Endometrial microvascular endothelial cells (primary cell): Measurements from ENCODE around the gene FGF12. TPM values are rescaled to one million over a fixed set of nuclear protein-coding genes. Genes with fewer than 3 reads are reported as not detected.

Experiments used
- in situ Hi-C: cut with HindIII; loops from 2 replicates; pipeline ENCODE4 v1.10.0; 2017; ENCODE audit warnings: low sequenced_read_pairs, low pct_unique_long_range_greater_than_20kb; ENCODE audit errors: inconsistent ontology term
- total RNA-seq: library from RNA; depleted of rRNA; stranded (reverse); fragments of >200 nt; gene quantifications from one replicate; pipeline ENCODE4 v1.2.3, GENCODE V29; 2015; ENCODE audit errors: inconsistent ontology term

The FGF12 gene
- total RNA-seq, 1 donor from 2014 or later = 3.1 TPM

GRCh38 chr3:192186498-192186897 is 540.8 kb downstream of the FGF12 start:
- in situ Hi-C loops = no loop called here

- in situ Hi-C loops = no loop called here
Measured at GRCh38 chr3:192186045-192186444, 541.3 kb downstream of the FGF12 start.

GRCh38 chr3:192183109-192183508 is 544.2 kb downstream of the FGF12 start:
- in situ Hi-C loops = no loop called here

- in situ Hi-C loops = no loop called here
Measured at GRCh38 chr3:192181151-192181550, 546.2 kb downstream of the FGF12 start.

GRCh38 chr3:192177383-192177782 is 550.0 kb downstream of the FGF12 start:
- in situ Hi-C loops = no loop called here

- in situ Hi-C loops = no loop called here
Measured at GRCh38 chr3:192174283-192174682, 553.1 kb downstream of the FGF12 start.

- in situ Hi-C loops = no loop called here
Measured at GRCh38 chr3:192171213-192171612, 556.1 kb downstream of the FGF12 start.

GRCh38 chr3:192170659-192171058 is 556.7 kb downstream of the FGF12 start:
- in situ Hi-C loops = no loop called here

GRCh38 chr3:192170031-192170430 is 557.3 kb downstream of the FGF12 start:
- in situ Hi-C loops = no loop called here

GRCh38 chr3:192169332-192169915 is 557.9 kb downstream of the FGF12 start:
- in situ Hi-C loops = no loop called here

- in situ Hi-C loops = no loop called here
Measured at GRCh38 chr3:192168202-192168601, 559.1 kb downstream of the FGF12 start.

- in situ Hi-C loops = no loop called here
Measured at GRCh38 chr3:192165552-192165951, 561.8 kb downstream of the FGF12 start.

- in situ Hi-C loops = no loop called here
Measured at GRCh38 chr3:192161661-192162060, 565.7 kb downstream of the FGF12 start.

- in situ Hi-C loops = no loop called here
Measured at GRCh38 chr3:192156382-192156781, 571.0 kb downstream of the FGF12 start.

GRCh38 chr3:192155194-192155593 is 572.1 kb downstream of the FGF12 start:
- in situ Hi-C loops = no loop called here

GRCh38 chr3:192133271-192133670 is 594.1 kb downstream of the FGF12 start:
- in situ Hi-C loops = no loop called here

- in situ Hi-C loops = no loop called here
Measured at GRCh38 chr3:192130534-192131132, 596.7 kb downstream of the FGF12 start.

GRCh38 chr3:192129586-192129985 is 597.8 kb downstream of the FGF12 start:
- in situ Hi-C loops = no loop called here

- in situ Hi-C loops = no loop called here
Measured at GRCh38 chr3:192128922-192129321, 598.4 kb downstream of the FGF12 start.

GRCh38 chr3:192128060-192128459 is 599.3 kb downstream of the FGF12 start:
- in situ Hi-C loops = no loop called here
